Measurements from ENCODE around the gene GREB1L.
A peak's percentile ranks its signal among the peaks of the same experiment; 100 is the strongest.

The GREB1L gene

GRCh38 chr18:21452276-21452780 is 210.3 kb downstream of the GREB1L start:
- no peak for DNase-seq

GRCh38 chr18:21452796-21453510 is 210.9 kb downstream of the GREB1L start:
- DNase-seq = no peak

- DNase-seq = no peak
These were observed 211.5 kb downstream of the GREB1L start for GRCh38 chr18:21453511-21453901.

DNA sequence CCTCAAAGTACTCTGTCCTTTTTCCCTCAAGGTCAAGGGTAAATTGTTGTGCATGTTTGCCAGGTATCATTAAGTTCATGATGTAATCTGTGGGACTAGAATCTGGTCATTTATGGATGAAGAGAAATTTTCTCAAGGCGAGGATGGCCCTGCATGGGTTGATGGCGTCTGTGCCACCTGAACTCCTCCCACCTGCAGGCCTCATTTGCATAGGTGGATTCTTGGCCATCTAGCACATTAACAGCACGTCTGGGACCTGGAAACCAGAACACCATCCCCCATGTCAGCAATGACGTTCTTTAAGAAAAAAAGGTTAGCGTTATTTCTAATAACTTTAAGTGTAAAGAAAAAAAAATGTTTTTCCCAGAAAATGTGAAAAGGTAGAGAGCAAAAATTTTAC is 212.7 kb downstream of the GREB1L start:
- DNase-seq = no peak

DNA sequence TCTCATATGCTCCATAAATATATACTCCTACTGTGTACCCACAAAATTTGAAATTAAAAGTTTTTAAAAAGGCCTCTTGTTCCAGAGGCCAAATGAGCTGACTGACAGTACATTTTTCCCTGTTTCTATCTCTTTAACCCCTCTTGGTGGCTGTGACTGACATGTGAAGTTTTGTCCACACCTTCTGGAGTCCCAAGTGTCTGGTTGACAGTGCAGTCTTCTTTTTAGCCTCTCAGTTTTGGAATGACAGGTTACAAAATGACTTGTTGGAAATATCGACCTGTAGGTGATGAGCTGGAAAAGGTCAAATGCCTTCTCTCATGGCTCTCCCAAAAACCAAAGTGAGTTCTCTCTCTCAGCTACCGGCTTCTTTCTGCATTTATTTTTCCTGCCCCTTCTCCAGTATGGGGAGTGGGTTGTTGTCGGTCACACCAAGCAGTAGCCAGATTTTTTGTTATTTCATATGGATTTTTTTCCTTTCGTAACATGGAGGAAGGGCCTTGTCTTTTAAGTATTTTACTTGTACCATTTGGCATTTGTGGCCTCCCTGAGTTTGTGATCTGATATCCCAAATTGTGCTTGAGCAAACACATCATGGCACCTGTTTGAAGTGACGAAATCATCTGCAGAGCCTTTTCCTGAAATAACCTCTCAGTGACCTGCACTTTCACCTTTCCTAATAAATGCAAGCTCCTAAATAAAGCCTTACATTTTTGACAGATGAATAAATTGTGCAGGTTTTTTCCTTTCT is 214.6 kb downstream of the GREB1L start:
- DNase-seq = no peak

GRCh38 chr18:21457179-21457535 is 215.1 kb downstream of the GREB1L start:
- DNase-seq = no peak

GRCh38 chr18:21458310-21458709 is 216.3 kb downstream of the GREB1L start:
- no peak for DNase-seq

DNA sequence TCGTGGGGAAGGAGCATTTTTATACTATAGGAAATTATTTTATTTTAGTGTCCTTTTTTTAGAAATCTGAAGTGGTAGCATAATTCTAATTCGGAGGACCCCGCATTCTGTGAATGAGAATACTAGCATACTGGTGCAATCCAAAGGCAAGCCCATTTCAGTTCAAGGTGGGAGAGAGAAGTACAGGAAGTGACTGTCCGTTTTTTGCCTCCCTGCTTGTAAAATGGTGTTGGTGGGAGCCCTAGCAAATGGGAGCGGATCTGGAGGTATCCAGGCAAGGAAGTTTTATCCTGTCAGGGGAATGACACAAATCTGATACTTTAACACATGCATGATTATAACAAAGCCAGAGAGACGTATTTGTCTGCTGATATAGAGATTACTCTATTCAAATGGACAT is 216.8 kb downstream of the GREB1L start:
- no peak for DNase-seq

DNA sequence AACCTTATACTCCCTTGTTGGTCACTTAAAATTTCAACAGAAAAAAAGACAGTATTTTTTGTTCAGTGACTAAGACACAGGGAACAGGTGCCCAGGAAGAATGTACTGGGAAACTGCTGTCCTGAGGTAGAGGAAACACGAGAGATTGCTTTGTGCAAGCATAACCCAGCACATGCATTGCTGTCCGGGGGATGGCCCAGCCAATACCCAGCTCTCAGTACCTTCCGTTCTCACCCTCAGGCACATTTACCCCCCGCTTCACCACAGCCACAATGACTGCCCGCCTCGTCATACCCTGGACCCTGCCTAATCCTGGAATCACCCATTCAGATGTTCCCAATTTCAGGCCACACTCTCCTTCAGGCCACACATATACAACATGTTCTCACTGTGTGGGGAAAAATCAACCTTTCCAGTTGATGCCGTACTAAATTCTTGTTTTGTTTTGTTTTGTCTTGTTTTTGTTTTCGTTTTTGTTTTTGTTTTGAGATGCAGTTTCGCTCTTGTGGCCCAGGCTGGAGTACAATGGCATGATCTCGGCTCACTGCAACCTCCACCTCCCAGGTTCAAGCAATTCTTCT is 217.8 kb downstream of the GREB1L start:
- no peak for DNase-seq

DNA sequence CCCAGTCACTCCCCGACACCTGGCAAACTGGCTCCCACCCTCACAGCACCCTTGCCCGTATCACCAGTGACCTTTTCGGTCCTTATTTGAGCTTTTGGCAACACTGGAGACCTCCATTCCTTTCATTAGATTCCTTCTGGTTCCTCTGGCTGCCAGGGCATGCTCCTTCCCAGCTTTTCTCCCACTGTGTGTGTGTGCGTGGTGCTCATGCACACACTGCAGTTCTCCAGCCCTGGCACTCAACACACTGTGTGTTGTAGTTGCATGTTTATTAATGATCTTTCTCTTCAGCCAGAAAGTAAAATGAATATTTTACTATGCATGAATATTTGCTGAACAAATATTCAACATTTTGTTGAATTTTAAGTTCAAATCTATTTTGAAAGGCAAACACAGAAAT is 219.4 kb downstream of the GREB1L start:
- no peak for DNase-seq

- no peak for DNase-seq
These were observed 221.7 kb downstream of the GREB1L start for GRCh38 chr18:21463718-21464117.

DNA sequence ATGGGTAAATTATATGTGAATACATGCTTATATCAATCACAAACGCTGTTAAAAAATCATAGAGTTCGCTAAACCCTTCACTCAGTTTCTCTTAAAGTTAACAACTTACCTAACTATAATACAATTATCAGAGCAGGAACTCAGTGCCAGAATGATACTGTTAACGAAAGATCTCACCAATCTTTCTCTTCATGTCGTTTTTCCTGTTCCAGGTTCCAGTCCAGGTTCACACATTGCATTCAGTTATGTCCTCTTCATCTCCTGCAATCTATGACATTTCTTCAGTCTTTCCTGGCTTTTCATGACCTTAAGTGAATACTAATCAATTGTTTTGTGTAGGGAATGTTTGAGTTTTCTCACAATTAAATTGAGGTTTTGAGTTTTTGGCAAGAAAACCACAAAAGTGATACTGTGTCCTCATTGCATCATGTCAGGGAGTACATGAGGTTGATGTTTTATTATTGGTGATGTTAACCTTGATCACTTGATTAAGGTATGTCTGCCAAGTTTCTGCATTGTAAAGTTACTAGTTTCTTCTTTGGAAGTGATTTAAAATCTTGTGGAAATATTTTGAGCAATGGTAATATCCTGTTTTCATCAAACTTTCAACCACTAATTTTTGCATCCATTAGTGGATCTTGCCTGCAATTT is 226.6 kb downstream of the GREB1L start:
- no peak for DNase-seq

GRCh38 chr18:21472741-21473140 is 230.7 kb downstream of the GREB1L start:
- no peak for DNase-seq

- DNase-seq = no peak
These were observed 232.6 kb downstream of the GREB1L start for GRCh38 chr18:21474621-21475020.

GRCh38 chr18:21479721-21480120 is 237.7 kb downstream of the GREB1L start:
- no peak for DNase-seq

GRCh38 chr18:21481739-21482138 is 239.7 kb downstream of the GREB1L start:
- DNase-seq = no peak

- no peak for DNase-seq
These were observed 241.0 kb downstream of the GREB1L start for GRCh38 chr18:21483051-21483450.

DNA sequence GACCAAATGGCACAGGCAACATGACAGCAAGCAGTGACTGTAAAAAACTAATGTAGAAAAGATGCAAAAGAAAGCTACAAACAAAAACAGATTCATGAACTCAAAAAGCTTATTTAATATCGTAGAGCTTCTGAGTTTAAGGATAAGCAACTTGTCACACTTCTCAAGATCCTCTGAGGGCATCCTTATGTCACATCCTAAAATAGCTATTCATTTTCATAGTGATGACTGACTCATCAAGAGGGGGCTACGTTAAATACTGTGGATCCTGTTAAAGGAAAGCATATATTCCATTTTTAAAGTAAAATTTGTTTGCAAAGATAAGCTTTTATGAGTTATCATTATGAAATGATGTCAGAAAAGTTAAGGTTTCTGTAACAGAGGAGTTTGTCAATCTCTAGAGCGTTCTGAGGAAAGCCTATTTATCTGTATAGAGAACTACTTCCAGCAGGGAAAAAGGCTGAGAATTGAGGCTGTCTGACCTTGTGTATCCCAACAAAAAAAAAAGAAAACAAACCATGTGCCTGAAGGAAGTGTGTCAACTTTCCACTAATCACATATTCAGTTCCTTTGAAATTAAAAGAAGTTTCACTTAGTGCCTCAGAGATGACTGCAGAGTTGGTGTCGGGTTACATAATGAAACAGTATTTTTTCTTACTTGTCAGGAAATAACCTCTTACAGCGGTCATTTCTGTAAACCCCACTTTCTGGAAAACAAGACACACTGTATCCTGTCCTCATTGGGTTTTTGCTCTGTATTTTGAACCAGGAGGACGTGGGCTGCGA is 243.0 kb downstream of the GREB1L start:
- no peak for DNase-seq

- DNase-seq = no peak
These were observed 244.9 kb downstream of the GREB1L start for GRCh38 chr18:21486905-21487437.

GRCh38 chr18:21489119-21489750 is 247.2 kb downstream of the GREB1L start:
- DNase-seq = peak; percentile 23

GRCh38 chr18:21489919-21490495 is 248.0 kb downstream of the GREB1L start:
- no peak for DNase-seq

DNA sequence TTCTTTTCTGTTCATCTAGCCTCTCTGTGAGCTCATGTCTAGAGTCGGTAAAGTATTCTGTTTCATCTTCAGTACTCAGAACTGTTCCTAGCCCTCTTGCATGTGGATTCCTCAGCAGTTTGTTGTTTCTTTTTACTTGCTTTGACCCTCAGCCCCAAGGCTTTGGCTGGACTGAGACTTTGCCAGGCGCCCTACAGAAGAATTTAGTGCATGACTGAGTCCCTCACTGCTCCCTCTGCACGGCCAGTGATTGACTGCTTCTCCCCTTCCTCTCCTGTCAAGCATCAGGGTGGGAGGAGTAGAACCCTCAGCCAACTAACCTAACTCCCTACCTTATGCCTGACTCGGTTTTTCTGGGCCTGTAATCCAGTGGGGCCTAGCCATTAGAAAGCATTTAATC is 248.7 kb downstream of the GREB1L start:
- DNase-seq = no peak

Measured in stimulated activated CD4-positive, alpha-beta T cell treated with anti-CD3 and anti-CD28 coated beads, Interleukin-1b, Interleukin-23, amount 100 ng/mL, for 48 hours (primary cell).